IMR-90 (cell line): ENCODE results near the gene SYNRG. TPM values are rescaled to one million over a fixed set of nuclear protein-coding genes. Genes with fewer than 3 reads are reported as not detected.

Experiments used
- ATAC-seq: fragments of 200-7000 bp; cut with Tn5 transposase; 2 replicates; pipeline ENCODE4 v1.9.1; 2020; ENCODE audit warnings: low read depth, mild to moderate bottlenecking, moderate library complexity
- BruUV-seq: library from RNA; stranded (reverse); fragments of 400-500 nt; replicated peaks from 2 replicates; lab custom pipeline; 2021; lab: Mats Ljungman, UMichigan
- CTCF ChIA-PET: fragments of 300-600 bp; formaldehyde crosslinking; extraction: SDS; loops from one replicate; lab custom pipeline; 2021; ENCODE audit warnings: antibody characterized with exemption; lab: Yijun Ruan, JAX
- POLR2A ChIA-PET: fragments of 300-600 bp; sonication (Branson Sonifier 250); formaldehyde crosslinking; loops from one replicate; lab custom pipeline; 2022; ENCODE audit warnings: antibody characterized with exemption; ENCODE audit not compliant: unreplicated experiment; lab: Charles Lee
- DNase-seq: peaks from one replicate; pipeline ENCODE4 v3.0.0; 2013
- H2AFZ ChIP-seq: replicated peaks from 2 replicates; pipeline ENCODE3; 2013; ENCODE audit warnings: low read length, mild to moderate bottlenecking; ENCODE audit not compliant: poor library complexity
- H2AK5ac ChIP-seq: 2 replicates; pipeline ENCODE4 v1.6.1; 2013; ENCODE audit warnings: low read depth, low read length, inconsistent platforms
- H2AK9ac ChIP-seq: replicated peaks from 2 replicates; pipeline ENCODE3; 2013; ENCODE audit warnings: mild to moderate bottlenecking, low read depth, low read length, moderate library complexity; ENCODE audit not compliant: poor library complexity
- H2BK120ac ChIP-seq: 2 replicates; pipeline ENCODE4 v1.6.1; 2013; ENCODE audit warnings: low read depth, low read length, inconsistent platforms
- H2BK15ac ChIP-seq: 3 replicates; pipeline ENCODE4 v1.6.1; 2013; ENCODE audit warnings: low read depth, low read length, inconsistent platforms
- H2BK20ac ChIP-seq: 2 replicates; pipeline ENCODE4 v1.6.1; 2013; ENCODE audit warnings: low read depth, mild to moderate bottlenecking, inconsistent platforms, low read length, moderate library complexity
- H2BK5ac ChIP-seq: 2 replicates; pipeline ENCODE4 v1.6.1; 2013; ENCODE audit warnings: mild to moderate bottlenecking, low read depth, low read length, inconsistent platforms; ENCODE audit not compliant: poor library complexity, severe bottlenecking
- H3K14ac ChIP-seq: replicated peaks from 2 replicates; pipeline ENCODE4 v1.6.1; 2013; ENCODE audit warnings: low read depth, low read length, inconsistent platforms
- H3K18ac ChIP-seq: 2 replicates; pipeline ENCODE4 v1.6.1; 2013; ENCODE audit warnings: low read depth, low read length, control low read depth
- H3K23ac ChIP-seq: 2 replicates; pipeline ENCODE4 v1.6.1; 2013; ENCODE audit warnings: low read depth, low read length, inconsistent platforms
- H3K27ac ChIP-seq: 2 replicates; pipeline ENCODE4 v1.5.1; 2013; ENCODE audit warnings: mild to moderate bottlenecking, control low read depth, low read length; ENCODE audit not compliant: insufficient read depth
- H3K27me3 ChIP-seq: 2 replicates; pipeline ENCODE4 v1.6.1; 2013; ENCODE audit warnings: low read length; ENCODE audit not compliant: control insufficient read depth, insufficient read depth
- H3K36me3 ChIP-seq: 2 replicates; pipeline ENCODE4 v1.6.1; 2013; ENCODE audit warnings: low read length, mixed read lengths; ENCODE audit not compliant: control insufficient read depth, insufficient read depth
- H3K4ac ChIP-seq: 2 replicates; pipeline ENCODE4 v1.6.1; 2013; ENCODE audit warnings: low read depth, low read length, inconsistent platforms
- H3K4me1 ChIP-seq: 2 replicates; pipeline ENCODE4 v1.6.1; 2013; ENCODE audit warnings: low read length, mixed read lengths; ENCODE audit not compliant: control insufficient read depth, insufficient read depth
- H3K4me2 ChIP-seq: 2 replicates; pipeline ENCODE4 v1.6.1; 2013; ENCODE audit warnings: low read depth, mild to moderate bottlenecking, control low read depth, low read length, moderate library complexity
- H3K4me3 ChIP-seq: 2 replicates; pipeline ENCODE4 v1.5.1; 2013; ENCODE audit warnings: low read depth, mild to moderate bottlenecking, control low read depth, low read length, moderate library complexity; ENCODE audit not compliant: insufficient read depth
- H3K56ac ChIP-seq: 2 replicates; pipeline ENCODE4 v1.6.1; 2013; ENCODE audit warnings: low read length, inconsistent platforms; ENCODE audit not compliant: insufficient read depth; ENCODE audit errors: extremely low read depth
- H3K79me1 ChIP-seq, 2 experiments: 2 replicates each; pipeline ENCODE4 v1.6.1; 2013; ENCODE audit warnings: low read length in 2 of 2, inconsistent platforms in 1 of 2, low read depth in 1 of 2
- H3K9ac ChIP-seq: 2 replicates; pipeline ENCODE4 v1.6.1; 2013; ENCODE audit warnings: low read depth, low read length, control low read depth
- H3K9me1 ChIP-seq: 2 replicates; pipeline ENCODE4 v1.6.1; 2013; ENCODE audit warnings: low read length, inconsistent platforms; ENCODE audit not compliant: insufficient read depth
- H3K9me3 ChIP-seq: 2 replicates; pipeline ENCODE4 v1.6.1; 2013; ENCODE audit warnings: low read length; ENCODE audit not compliant: control insufficient read depth, insufficient read depth
- H4K20me1 ChIP-seq: 2 replicates; pipeline ENCODE4 v1.6.1; 2013; ENCODE audit warnings: low read length, inconsistent platforms; ENCODE audit not compliant: insufficient read depth
- H4K5ac ChIP-seq: 2 replicates; pipeline ENCODE4 v1.6.1; 2013; ENCODE audit warnings: mild to moderate bottlenecking, low read depth, low read length, control low read depth
- H4K8ac ChIP-seq, 2 experiments: 2 replicates each; pipeline ENCODE4 v1.6.1; 2013; ENCODE audit warnings: low read depth in 2 of 2, low read length in 2 of 2, control low read depth in 1 of 2, inconsistent platforms in 1 of 2
- H4K91ac ChIP-seq: 2 replicates; pipeline ENCODE4 v1.6.1; 2013; ENCODE audit warnings: low read depth, low read length, inconsistent platforms; ENCODE audit not compliant: insufficient read depth
- BHLHE40 ChIP-seq: fragments of 150-350 bp; IDR thresholded peaks from 2 replicates; pipeline ENCODE4 v1.6.1; 2016; ENCODE audit warnings: mild to moderate bottlenecking, low read depth, low read length
- CEBPB ChIP-seq: IDR thresholded peaks from 2 replicates; pipeline ENCODE4 v1.6.1; 2012; ENCODE audit warnings: low read depth, low read length, improper control_type of control experiment
- CHD1 ChIP-seq: IDR thresholded peaks from 2 replicates; pipeline ENCODE4 v1.6.1; 2012; ENCODE audit warnings: low read depth, low read length, improper control_type of control experiment
- FOS ChIP-seq: fragments of 150-350 bp; IDR thresholded peaks from 2 replicates; pipeline ENCODE4 v1.6.1; 2016; ENCODE audit warnings: low read depth, low read length
- MAZ ChIP-seq: IDR thresholded peaks from 2 replicates; pipeline ENCODE4 v1.6.1; 2012; ENCODE audit warnings: low read depth, mild to moderate bottlenecking, low read length, improper control_type of control experiment, moderate library complexity, borderline replicate concordance
- MXI1 ChIP-seq: IDR thresholded peaks from 2 replicates; pipeline ENCODE4 v1.6.1; 2012; ENCODE audit warnings: low read depth, mild to moderate bottlenecking, low read length, moderate library complexity, borderline replicate concordance
- NFE2L2 ChIP-seq: fragments of 150-350 bp; IDR thresholded peaks from 2 replicates; pipeline ENCODE4 v1.6.1; 2016; ENCODE audit warnings: low read depth, mild to moderate bottlenecking, low read length
- POLR2A ChIP-seq: IDR thresholded peaks from 2 replicates; pipeline ENCODE4 v1.6.1; 2012; ENCODE audit warnings: mild to moderate bottlenecking, low read depth, low read length
- RCOR1 ChIP-seq: IDR thresholded peaks from 2 replicates; pipeline ENCODE4 v1.6.1; 2012; ENCODE audit warnings: mild to moderate bottlenecking, low read length, improper control_type of control experiment; ENCODE audit not compliant: insufficient replicate concordance
- RFX5 ChIP-seq: IDR thresholded peaks from 2 replicates; pipeline ENCODE4 v1.8.0; 2012; ENCODE audit warnings: low read depth, mild to moderate bottlenecking, low read length, moderate library complexity
- SMC3 ChIP-seq: fragments of 150-350 bp; IDR thresholded peaks from 2 replicates; pipeline ENCODE4 v1.6.1; 2016; ENCODE audit warnings: low read depth, mild to moderate bottlenecking, antibody characterized with exemption, low read length, moderate library complexity
- WGBS, 2 experiments: methylation state at CpG; one replicate each; pipeline versions ENCODE4 v1.1.5 to v1.1.7; 2013; ENCODE audit warnings: missing lambda C conversion rate in 2 of 2; ENCODE audit not compliant: insufficient read length in 1 of 2; ENCODE audit errors: extremely low coverage in 2 of 2; 5-methylcytosine and 5-hydroxymethylcytosine counted together
- dilution Hi-C: fragments of 300-500 bp; cut with HindIII; formaldehyde crosslinking; loops from one replicate; pipeline ENCODE4 v1.14.3; 2018; ENCODE audit warnings: low sequenced_read_pairs; ENCODE audit not compliant: unreplicated experiment
- in situ Hi-C: fragments of 300-500 bp; cut with MboI; formaldehyde crosslinking; loops from 3 replicates; pipeline ENCODE4 v1.14.3; 2019; ENCODE audit warnings: low sequenced_read_pairs, inconsistent platforms, mixed read lengths
- intact Hi-C: fragments of 100-400 bp; cut with micrococcal nuclease; formaldehyde crosslinking; loops from 2 replicates; pipeline ENCODE4 v1.10.0; 2022
- polyA plus RNA-seq, 3 experiments: library from polyadenylated mRNA; depleted of rRNA; stranded (reverse); fragments of >200 nt; gene quantifications; 2 replicates each; pipeline ENCODE4 v1.2.3, GENCODE V29; 2012; ENCODE audit warnings: low replicate concordance in 1 of 3
- total RNA-seq: library from RNA; depleted of rRNA; stranded (reverse); fragments of >200 nt; gene quantifications from 2 replicates; pipeline ENCODE4 v1.2.3, GENCODE V29; 2012
- TF ChIP-seq, protein P1 (sequence below): fragments of 150-350 bp; IDR thresholded peaks from 2 replicates; pipeline ENCODE4 v1.6.1; 2017; ENCODE audit warnings: mild to moderate bottlenecking, antibody characterized with exemption, low read length, low read depth
- TF ChIP-seq, protein P2 (sequence below): fragments of 150-350 bp; IDR thresholded peaks from 2 replicates; pipeline ENCODE4 v1.6.1; 2016; ENCODE audit warnings: low read depth, mild to moderate bottlenecking, low read length, moderate library complexity, borderline replicate concordance

SYNRG gene
- total and polyA plus RNA-seq, 2 of the 4 experiments (the other 2 are of a cell fraction): 11.7 to 15.2 TPM

GRCh38 chr17:37574427-37574826 lies 34.8 kb downstream of the SYNRG start:
- Histone ChIP-seq H3K36me3 (peaks cover 33% of the 10 kb centered on the region), H3K9me3 (no peaks in the 10 kb centered on the region), H3K4me2 (no peak overlapping the region), H2BK5ac (no peak overlapping the region), H4K5ac (no peak overlapping the region), H3K9ac (no peak overlapping the region), H2AK5ac (no peak overlapping the region), H3K56ac (no peak overlapping the region), H3K23ac (no peak overlapping the region), H3K4me1 (no peaks in the 10 kb centered on the region), H2BK15ac (no peak overlapping the region), H2AFZ (no peak overlapping the region), H3K4me3 (no peak overlapping the region), H4K20me1 (no peaks in the 10 kb centered on the region; the same call in 1 of the 2 replicates), H2BK20ac (no peak overlapping the region), H2AK9ac (no peak overlapping the region), H2BK120ac (no peak overlapping the region), H3K14ac (no peak overlapping the region), H3K4ac (no peak overlapping the region), H3K27ac (no peak overlapping the region), H4K91ac (no peak overlapping the region), H3K18ac (no peak overlapping the region), H3K79me1 (peaks cover 2 to 5% of the 10 kb centered on the region in 2 experiments; a peak in 2 of 4 replicates), H3K27me3 (no peaks in the 10 kb centered on the region), H3K9me1 (no peaks in the 10 kb centered on the region), H4K8ac (no peak overlapping the region)
- no TSS peak for BruUV-seq
- POLR2A ChIA-PET: no interaction called here
- dilution Hi-C loops (no loop called here), intact Hi-C loops (no loop called here), in situ Hi-C loops (no loop called here)
- no CpG with 5 or more reads among the region's 2 CpGs for WGBS, 2 experiments
- ATAC-seq (no peak), DNase-seq (no peak)
- TF ChIP-seq, protein P1, sequence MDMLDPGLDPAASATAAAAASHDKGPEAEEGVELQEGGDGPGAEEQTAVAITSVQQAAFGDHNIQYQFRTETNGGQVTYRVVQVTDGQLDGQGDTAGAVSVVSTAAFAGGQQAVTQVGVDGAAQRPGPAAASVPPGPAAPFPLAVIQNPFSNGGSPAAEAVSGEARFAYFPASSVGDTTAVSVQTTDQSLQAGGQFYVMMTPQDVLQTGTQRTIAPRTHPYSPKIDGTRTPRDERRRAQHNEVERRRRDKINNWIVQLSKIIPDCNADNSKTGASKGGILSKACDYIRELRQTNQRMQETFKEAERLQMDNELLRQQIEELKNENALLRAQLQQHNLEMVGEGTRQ: no peak
- TF ChIP-seq, protein P2, sequence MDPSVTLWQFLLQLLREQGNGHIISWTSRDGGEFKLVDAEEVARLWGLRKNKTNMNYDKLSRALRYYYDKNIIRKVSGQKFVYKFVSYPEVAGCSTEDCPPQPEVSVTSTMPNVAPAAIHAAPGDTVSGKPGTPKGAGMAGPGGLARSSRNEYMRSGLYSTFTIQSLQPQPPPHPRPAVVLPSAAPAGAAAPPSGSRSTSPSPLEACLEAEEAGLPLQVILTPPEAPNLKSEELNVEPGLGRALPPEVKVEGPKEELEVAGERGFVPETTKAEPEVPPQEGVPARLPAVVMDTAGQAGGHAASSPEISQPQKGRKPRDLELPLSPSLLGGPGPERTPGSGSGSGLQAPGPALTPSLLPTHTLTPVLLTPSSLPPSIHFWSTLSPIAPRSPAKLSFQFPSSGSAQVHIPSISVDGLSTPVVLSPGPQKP: no peak
- TF ChIP-seq POLR2A (no peak), MAZ (no peak), SMC3 (no peak), FOS (no peak), CHD1 (no peak), MXI1 (no peak), RFX5 (no peak), BHLHE40 (no peak), RCOR1 (no peak), NFE2L2 (no peak), CEBPB (no peak)
- CTCF ChIA-PET: no interaction called here
